HepG2 (cell line): Measurements from ENCODE around the gene FBF1. TPM values are rescaled to one million over a fixed set of nuclear protein-coding genes. Genes with fewer than 3 reads are reported as not detected.
A peak's percentile ranks its signal among the peaks of the same experiment; 100 is the strongest.

Source experiments
- ATAC-seq: fragments of 200-7000 bp; cut with Tn5 transposase; 3 replicates; pipeline ENCODE4 v1.9.1; 2020; ENCODE audit warnings: mild to moderate bottlenecking, moderate library complexity
- BruUV-seq: library from RNA; stranded (reverse); fragments of 400-500 nt; replicated peaks from 2 replicates; lab custom pipeline; 2021; lab: Mats Ljungman, UMichigan
- CTCF ChIA-PET: fragments of 300-600 bp; formaldehyde crosslinking; extraction: SDS; loops from one replicate; lab custom pipeline; 2021; ENCODE audit warnings: low total read pairs, inconsistent platforms, low intra/inter-chr PET ratio; lab: Yijun Ruan, JAX
- POLR2A ChIA-PET: fragments of 350-600 bp; sonication (Branson Sonifier 250); formaldehyde crosslinking; loops from one replicate; lab custom pipeline; 2020; ENCODE audit warnings: antibody characterized with exemption, inconsistent platforms; lab: Yijun Ruan, JAX
- DNase-seq: peaks from one replicate; pipeline ENCODE4 v3.0.0-alpha.2; 2015; ENCODE audit warnings: low spot score
- FAIRE-seq: peaks from 3 replicates; lab custom pipeline; 2011; peaks lifted over from hg19 to GRCh38; lab: Jason Lieb, UNC
- H2AFZ ChIP-seq: one replicate; pipeline ENCODE4 v1.6.1; 2011; ENCODE audit warnings: low read length, inconsistent platforms
- H3K27ac ChIP-seq: fragments of 300-600 bp; 3 replicates; pipeline ENCODE4 v1.8.0; 2011; ENCODE audit warnings: mixed run types, mild to moderate bottlenecking, mixed read lengths, low read length, inconsistent platforms; ENCODE audit not compliant: insufficient read depth; ENCODE audit errors: extremely low read length
- H3K27me3 ChIP-seq, 2 experiments: fragments of 200-600 bp in 1 of 2; 2 replicates in 1 of 2; 3 replicates in 1 of 2; pipeline versions ENCODE4 v1.6.0 to v1.8.0; 2011; ENCODE audit warnings: low read length in 2 of 2, mild to moderate bottlenecking in 2 of 2, moderate library complexity in 2 of 2, inconsistent platforms in 1 of 2; ENCODE audit not compliant: insufficient read depth in 2 of 2, control insufficient read depth in 1 of 2
- H3K36me3 ChIP-seq, 2 experiments: fragments of 200-600 bp in 1 of 2; replicated peaks in 1 of 2; 2 replicates in 1 of 2; 3 replicates in 1 of 2; pipeline versions ENCODE4 v1.5.1 to v1.8.0; 2011; ENCODE audit warnings: low read length in 2 of 2, inconsistent platforms in 1 of 2; ENCODE audit not compliant: insufficient read depth in 2 of 2, control insufficient read depth in 1 of 2
- H3K4me1 ChIP-seq: 2 replicates; pipeline ENCODE4 v1.5.1; 2012; ENCODE audit warnings: low read length, inconsistent platforms; ENCODE audit not compliant: insufficient read depth
- H3K4me2 ChIP-seq: 2 replicates; pipeline ENCODE4 v1.6.0; 2011; ENCODE audit warnings: low read depth, low read length, inconsistent platforms
- H3K4me3 ChIP-seq, 3 experiments: fragments of 200-600 bp in 1 of 3; sonication (generic), shearing (Covaris generic) in 1 of 3; replicated peaks in 1 of 3; 2 replicates each; pipeline ENCODE4 v1.5.1; 2011 to 2016; ENCODE audit warnings: low read length in 3 of 3, inconsistent platforms in 2 of 3, low read depth in 2 of 3, mild to moderate bottlenecking in 2 of 3, control low read depth in 1 of 3, mixed read lengths in 1 of 3; ENCODE audit not compliant: insufficient read depth in 1 of 3
- H3K79me2 ChIP-seq: one replicate; pipeline ENCODE4 v1.6.1; 2011; ENCODE audit warnings: low read length, inconsistent platforms; ENCODE audit not compliant: insufficient read depth
- H3K9ac ChIP-seq: 2 replicates; pipeline ENCODE4 v1.6.0; 2011; ENCODE audit warnings: mild to moderate bottlenecking, low read depth, low read length, inconsistent platforms; ENCODE audit not compliant: insufficient read depth
- H3K9me3 ChIP-seq: 2 replicates; pipeline ENCODE4 v1.5.1; 2012; ENCODE audit warnings: mild to moderate bottlenecking, low read length
- H4K20me1 ChIP-seq: 2 replicates; pipeline ENCODE4 v1.6.0; 2011; ENCODE audit warnings: inconsistent platforms, mild to moderate bottlenecking, low read length, moderate library complexity; ENCODE audit not compliant: insufficient read depth
- KIAA2018 ChIP-seq: sonication (generic); formaldehyde crosslinking; IDR thresholded peaks from 2 replicates; pipeline ENCODE4 v1.5.0; 2020; ENCODE audit warnings: mild to moderate bottlenecking, missing genetic modification reagents, borderline replicate concordance
- MED1 ChIP-seq: sonication (generic); formaldehyde crosslinking; IDR thresholded peaks from 2 replicates; pipeline ENCODE4 v1.4.0; 2020; ENCODE audit warnings: missing genetic modification reagents
- NPAS2 ChIP-seq: sonication (generic); formaldehyde crosslinking; IDR thresholded peaks from 2 replicates; pipeline ENCODE4 v1.8.0; 2022; ENCODE audit warnings: mild to moderate bottlenecking, missing genetic modification reagents, borderline replicate concordance
- NR3C1 ChIP-seq: sonication (generic); formaldehyde crosslinking; IDR thresholded peaks from 2 replicates; pipeline ENCODE4 v1.4.0; 2020; ENCODE audit warnings: missing genetic modification reagents
- PCBP2 ChIP-seq: fragments of 200-400 bp; formaldehyde crosslinking; optimal IDR thresholded peaks from 2 replicates; pipeline ENCODE3; 2018; ENCODE audit warnings: low read length, low read depth; ENCODE audit not compliant: poor library complexity, severe bottlenecking
- PPARG ChIP-seq: conservative IDR thresholded peaks from 2 replicates; pipeline ENCODE4 v1.6.1; 2016; ENCODE audit warnings: missing biosample characterization, missing genetic modification reagents
- U2AF2 ChIP-seq: fragments of 200-400 bp; formaldehyde crosslinking; IDR thresholded peaks from 2 replicates; pipeline ENCODE4 v1.6.1; 2017; ENCODE audit warnings: low read depth, mild to moderate bottlenecking, low read length
- ZMAT5 ChIP-seq: sonication (generic); formaldehyde crosslinking; IDR thresholded peaks from 2 replicates; pipeline ENCODE4 v1.5.0; 2020; ENCODE audit warnings: mild to moderate bottlenecking, low read depth, missing genetic modification reagents, borderline replicate concordance
- ZNF274 ChIP-seq: sonication (generic); formaldehyde crosslinking; IDR thresholded peaks from 2 replicates; pipeline ENCODE4 v1.5.1; 2020; ENCODE audit warnings: mild to moderate bottlenecking, missing genetic modification reagents
- ZNF597 ChIP-seq: sonication (generic); formaldehyde crosslinking; IDR thresholded peaks from 2 replicates; pipeline ENCODE4 v1.5.0; 2020; ENCODE audit warnings: missing genetic modification reagents
- ZSCAN30 ChIP-seq: sonication (generic); formaldehyde crosslinking; IDR thresholded peaks from 2 replicates; pipeline ENCODE4 v1.5.0; 2020; ENCODE audit warnings: mild to moderate bottlenecking, missing genetic modification reagents
- WGBS: methylation state at CpG from one replicate; pipeline ENCODE4 v1.1.6; 2017; ENCODE audit warnings: low lambda C conversion rate; 5-methylcytosine and 5-hydroxymethylcytosine counted together
- in situ Hi-C: cut with HindIII; loops from 2 replicates; pipeline ENCODE4 v1.10.0; 2017; ENCODE audit warnings: low pct_unique_long_range_greater_than_20kb; ENCODE audit not compliant: extremely low pct_ligation_motif_present
- intact Hi-C: fragments of 100-400 bp; cut with micrococcal nuclease; formaldehyde crosslinking; loops from one replicate; pipeline ENCODE4 v1.10.0; 2022; ENCODE audit not compliant: unreplicated experiment
- polyA plus RNA-seq, 8 experiments: library from polyadenylated mRNA; depleted of rRNA in 3 of 8; stranded (reverse) in 7 of 8; unstranded in 1 of 8; fragments of >200 nt; fragmentation: Illumina TruSeq in 4 of 8; extraction: Trizol in 4 of 8; gene quantifications; 2 replicates each; pipeline versions ENCODE4 v1.2.1 to v1.2.3, GENCODE V29; 2011 to 2016; ENCODE audit warnings: low read depth in 4 of 8, missing spikeins in 1 of 8, mixed read lengths in 1 of 8; ENCODE audit not compliant: insufficient read depth in 1 of 8
- total RNA-seq, 5 experiments: library from RNA; depleted of rRNA; stranded (reverse); fragments of >200 nt; fragmentation: Illumina TruSeq; extraction: Trizol; gene quantifications; 2 replicates each; pipeline ENCODE4 v1.2.3, GENCODE V29; 2016; ENCODE audit warnings: low read depth in 1 of 5

FBF1 gene
- total and polyA plus RNA-seq, 2 of the 13 experiments (the other 11 are each of a cell fraction or from before 2014, with no cell fraction given) = 2.4 to 8.1 TPM

DNA sequence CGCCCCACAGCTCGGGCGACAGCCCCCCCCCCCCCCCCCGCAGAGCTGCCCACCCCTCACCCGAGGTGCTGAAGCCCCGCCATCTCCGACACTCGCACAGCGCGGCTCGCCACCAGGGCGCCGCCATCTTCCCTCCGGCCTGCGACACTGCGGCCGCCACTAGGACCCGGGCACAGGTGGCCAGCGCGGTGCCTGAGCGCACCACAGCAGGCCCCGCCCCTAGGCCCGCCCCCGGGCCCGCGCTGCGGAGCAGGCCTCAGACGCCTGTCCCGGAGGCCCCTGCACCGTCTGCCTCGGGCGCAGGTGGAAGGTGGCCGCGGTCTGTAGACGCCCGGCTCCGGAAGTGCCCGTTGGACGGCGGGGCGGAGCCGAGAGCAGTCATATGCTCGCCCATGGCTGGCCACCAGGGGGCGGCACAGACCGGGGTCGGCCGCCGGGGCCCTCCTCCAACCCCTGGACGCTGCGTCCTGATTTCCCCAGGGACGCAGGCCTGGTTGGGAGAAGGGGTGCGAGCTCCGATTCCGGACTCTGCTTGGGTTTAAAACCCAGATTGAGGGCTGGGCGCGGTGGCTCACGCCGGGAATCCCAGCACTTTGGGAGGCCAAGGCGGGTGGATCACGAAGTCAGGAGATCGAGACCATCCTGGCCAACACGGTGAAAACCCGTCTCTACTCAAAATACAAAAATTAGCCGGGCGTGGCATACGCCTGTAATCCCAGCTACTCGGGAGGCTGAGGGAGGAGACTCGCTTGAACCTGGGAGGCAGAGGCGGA lies 35.9 kb downstream of the FBF1 start, which contains the start of gene MRPL38:
TSS of gene MRPL38 (minus strand) at position 136 of the 773 bp plus-strand sequence. CDS start at position 127, 9 bp downstream.
- WGBS = 2% methylated on average over 24 of the region's 69 CpGs
- intact Hi-C loops (loop anchor here (1.0 to 2.0 kb wide), 2 partner anchors 22 to 74 kb away; partner anchors contain the start of genes ACOX1 and TEN1), in situ Hi-C loops (loop anchor here (5.0 kb wide), 1 partner anchor 102 kb away; no protein-coding TSS in a partner anchor)
- Histone ChIP-seq H3K36me3 (peaks cover 15 to 31% of the 10 kb centered on the region in 2 experiments), H3K9me3 (no peaks in the 10 kb centered on the region), H3K9ac (peak within 1 kb of the TSS; percentile 89), H3K27ac (peak within 1 kb of the TSS; percentile 76), H3K4me2 (peak within 1 kb of the TSS; percentile 96), H3K4me3 (peak within 1 kb of the TSS; percentile 95 to 100 (median 97)), H3K4me1 (peaks cover 38% of the 10 kb centered on the region), H4K20me1 (no peaks in the 10 kb centered on the region), H3K27me3 (no peaks in the 10 kb centered on the region; a peak in 1 of 5 replicates), H2AFZ (peak within 1 kb of the TSS; percentile 89), H3K79me2 (peaks cover 19% of the 10 kb centered on the region)
- CTCF ChIA-PET = interaction anchor here (1.1 to 2.8 kb wide), 5 partner anchors 21 to 99 kb away, joined by 3 to 55 read pairs (median 4); partner anchors contain the start of gene FBF1
- peak; percentile 97 for ATAC-seq
- peak; percentile 95 for DNase-seq
- peak; percentile 70 for FAIRE-seq
- POLR2A ChIA-PET = interaction anchor here (0.6 to 7.7 kb wide), 33 partner anchors 8 to 201 kb away, joined by 3 to 95 read pairs (median 6); partner anchors contain the start of genes ACOX1, CDK3, FBF1 and SRP68
- BruUV-seq = no TSS peak
- TF ChIP-seq ZMAT5 (CRISPR knock-in tag) = no peak
- TF ChIP-seq ZNF597 (CRISPR knock-in tag) = no peak
- 0 out of 2 replicates have a peak, but pooled peaks have one; percentile 88 for TF ChIP-seq KIAA2018 (CRISPR knock-in tag)
- peak; percentile 95 for TF ChIP-seq PPARG (CRISPR knock-in tag)
- no peak for TF ChIP-seq NR3C1
- peak; percentile 92; the same call in 1 of the 2 replicates for TF ChIP-seq ZSCAN30
- TF ChIP-seq NPAS2 (CRISPR knock-in tag) = no peak
- peak; percentile 94 for TF ChIP-seq MED1 (CRISPR knock-in tag)
- no peak for TF ChIP-seq PCBP2
- peak; percentile 93 for TF ChIP-seq ZNF274 (CRISPR knock-in tag)
- no peak for TF ChIP-seq U2AF2
